ENCODE measurements around the gene MYL10. TPM values are rescaled to one million over a fixed set of nuclear protein-coding genes. Genes with fewer than 3 reads are reported as not detected.

The MYL10 gene
- total RNA-seq, 1 experiment from 2014 or later, result not detected

DNA sequence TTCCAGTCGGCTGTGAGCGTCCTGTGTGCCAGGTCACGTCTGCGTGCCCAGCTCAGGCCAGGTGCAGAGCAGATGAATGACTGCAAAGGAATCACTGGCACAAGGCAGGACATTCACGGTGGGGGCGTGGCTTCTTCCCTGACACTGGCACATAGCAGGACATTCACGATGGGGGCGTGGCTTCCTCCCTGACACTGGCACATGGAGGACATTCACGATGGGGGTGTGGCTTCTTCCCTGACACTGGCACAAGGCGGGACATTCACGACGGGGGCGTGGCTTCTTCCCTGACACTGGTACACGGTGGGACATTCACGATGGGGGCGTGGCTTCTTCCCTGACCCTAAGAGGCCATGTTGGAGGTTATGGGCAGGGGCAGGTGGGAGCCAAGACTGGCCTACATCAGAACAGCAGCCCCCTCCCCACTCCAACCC lies 64.3 kb downstream of the MYL10 start:
- CTCF ChIA-PET, result no interaction called here
- no peaks in the 10 kb centered on the region for H3K9me3 Mint-ChIP-seq (ENCODE audit: low read depth, unreplicated experiment)
- TF ChIP-seq, protein P1, sequence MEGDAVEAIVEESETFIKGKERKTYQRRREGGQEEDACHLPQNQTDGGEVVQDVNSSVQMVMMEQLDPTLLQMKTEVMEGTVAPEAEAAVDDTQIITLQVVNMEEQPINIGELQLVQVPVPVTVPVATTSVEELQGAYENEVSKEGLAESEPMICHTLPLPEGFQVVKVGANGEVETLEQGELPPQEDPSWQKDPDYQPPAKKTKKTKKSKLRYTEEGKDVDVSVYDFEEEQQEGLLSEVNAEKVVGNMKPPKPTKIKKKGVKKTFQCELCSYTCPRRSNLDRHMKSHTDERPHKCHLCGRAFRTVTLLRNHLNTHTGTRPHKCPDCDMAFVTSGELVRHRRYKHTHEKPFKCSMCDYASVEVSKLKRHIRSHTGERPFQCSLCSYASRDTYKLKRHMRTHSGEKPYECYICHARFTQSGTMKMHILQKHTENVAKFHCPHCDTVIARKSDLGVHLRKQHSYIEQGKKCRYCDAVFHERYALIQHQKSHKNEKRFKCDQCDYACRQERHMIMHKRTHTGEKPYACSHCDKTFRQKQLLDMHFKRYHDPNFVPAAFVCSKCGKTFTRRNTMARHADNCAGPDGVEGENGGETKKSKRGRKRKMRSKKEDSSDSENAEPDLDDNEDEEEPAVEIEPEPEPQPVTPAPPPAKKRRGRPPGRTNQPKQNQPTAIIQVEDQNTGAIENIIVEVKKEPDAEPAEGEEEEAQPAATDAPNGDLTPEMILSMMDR (IDR thresholded peaks at IDR 0.05; ENCODE audit: unreplicated experiment), result no peak
- peaks cover 5% of the 10 kb centered on the region for H3K36me3 Mint-ChIP-seq (ENCODE audit: insufficient read depth, unreplicated experiment)
- H3K27me3 Mint-ChIP-seq (ENCODE audit: unreplicated experiment), result peaks cover 75% of the 10 kb centered on the region
- no TSS peak for BruUV-seq (replicated peaks)
- no peak overlapping the region for H3K4me3 Mint-ChIP-seq (ENCODE audit: low read depth, unreplicated experiment)
- no peak overlapping the region for H3K27ac Mint-ChIP-seq (ENCODE audit: unreplicated experiment)
- peak; percentile 54 for DNase-seq
- H3K4me1 Mint-ChIP-seq (ENCODE audit: low read depth, unreplicated experiment), result no peaks in the 10 kb centered on the region
- intact Hi-C loops (cut with micrococcal nuclease; ENCODE audit: unreplicated experiment), result no loop called here

DNA sequence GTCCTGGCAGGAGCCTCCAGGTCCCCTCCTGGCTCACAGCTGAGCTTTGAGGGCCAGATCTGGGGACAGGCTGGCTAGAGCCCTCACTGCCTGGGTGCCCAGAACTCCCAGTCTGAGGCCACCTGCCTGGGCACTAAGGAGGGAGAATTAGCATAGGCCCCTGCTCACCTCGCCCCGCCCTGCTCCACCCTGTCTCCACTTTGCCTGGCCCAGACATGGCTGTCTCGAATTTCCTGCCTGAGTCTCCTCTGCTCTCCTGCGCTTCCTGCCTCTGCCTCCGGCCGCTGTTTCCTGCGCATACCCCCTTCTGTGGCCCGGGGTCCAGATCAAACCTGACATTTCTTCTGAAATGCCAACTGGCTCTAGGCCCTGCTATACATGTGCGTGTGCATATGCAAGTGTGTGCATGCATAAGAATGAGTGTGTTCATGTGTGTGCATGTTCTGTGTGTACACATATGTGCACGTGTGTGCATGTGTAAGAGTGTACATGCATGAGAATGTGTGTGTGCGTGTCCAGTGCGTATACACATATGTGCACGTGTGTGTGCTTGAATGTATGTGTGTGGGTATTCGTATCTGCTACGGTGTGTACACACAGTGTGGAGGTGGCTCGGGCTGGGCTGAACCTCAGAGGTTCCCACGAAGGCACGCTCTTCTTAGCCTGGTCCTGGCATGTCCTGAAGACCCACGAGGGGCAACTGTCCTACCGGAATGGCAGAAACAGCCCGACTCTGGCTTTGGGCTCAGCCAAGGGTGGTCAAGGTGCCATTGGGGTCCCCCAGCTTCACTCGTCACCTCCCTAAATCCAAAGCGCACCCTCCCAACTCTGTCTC lies 64.9 kb downstream of the MYL10 start:
- Mint-ChIP-seq H3K27ac (ENCODE audit: unreplicated experiment) (no peak overlapping the region), H3K9me3 (ENCODE audit: low read depth, unreplicated experiment) (no peaks in the 10 kb centered on the region), H3K27me3 (ENCODE audit: unreplicated experiment) (peaks cover 71% of the 10 kb centered on the region), H3K4me3 (ENCODE audit: low read depth, unreplicated experiment) (no peak overlapping the region), H3K36me3 (ENCODE audit: insufficient read depth, unreplicated experiment) (peaks cover 5% of the 10 kb centered on the region), H3K4me1 (ENCODE audit: low read depth, unreplicated experiment) (no peaks in the 10 kb centered on the region)
- BruUV-seq (replicated peaks), result no TSS peak
- intact Hi-C loops (cut with micrococcal nuclease; ENCODE audit: unreplicated experiment), result no loop called here
- TF ChIP-seq, protein P1 (IDR thresholded peaks at IDR 0.05; ENCODE audit: unreplicated experiment), result no peak
- CTCF ChIA-PET, result no interaction called here
- DNase-seq, result no peak

Other genes with a start within 250 kb of the MYL10 start
- 54.8 and 59.8 TPM in 2 replicates for gene CUX1, start 188.3 kb upstream of the MYL10 start, total RNA-seq (2022)